NCI-H2227 (cell line): ENCODE measurements around the gene DIS3L2.
"Not testable (repeated sequence)": the region's sequence is repeated elsewhere in the genome, so short reads cannot be mapped to it uniquely, and the experiment has no call there.

ENCODE experiments used
- DNase-seq: peaks from one replicate; lab custom pipeline; 2025; ENCODE audit not compliant: unreplicated experiment; lab: John Stamatoyannopoulos, UW

Gene DIS3L2

GRCh38 chr2:232363064-232363783, 401.7 kb downstream of the DIS3L2 start:
- DNase-seq, result not testable (repeated sequence)

DNA sequence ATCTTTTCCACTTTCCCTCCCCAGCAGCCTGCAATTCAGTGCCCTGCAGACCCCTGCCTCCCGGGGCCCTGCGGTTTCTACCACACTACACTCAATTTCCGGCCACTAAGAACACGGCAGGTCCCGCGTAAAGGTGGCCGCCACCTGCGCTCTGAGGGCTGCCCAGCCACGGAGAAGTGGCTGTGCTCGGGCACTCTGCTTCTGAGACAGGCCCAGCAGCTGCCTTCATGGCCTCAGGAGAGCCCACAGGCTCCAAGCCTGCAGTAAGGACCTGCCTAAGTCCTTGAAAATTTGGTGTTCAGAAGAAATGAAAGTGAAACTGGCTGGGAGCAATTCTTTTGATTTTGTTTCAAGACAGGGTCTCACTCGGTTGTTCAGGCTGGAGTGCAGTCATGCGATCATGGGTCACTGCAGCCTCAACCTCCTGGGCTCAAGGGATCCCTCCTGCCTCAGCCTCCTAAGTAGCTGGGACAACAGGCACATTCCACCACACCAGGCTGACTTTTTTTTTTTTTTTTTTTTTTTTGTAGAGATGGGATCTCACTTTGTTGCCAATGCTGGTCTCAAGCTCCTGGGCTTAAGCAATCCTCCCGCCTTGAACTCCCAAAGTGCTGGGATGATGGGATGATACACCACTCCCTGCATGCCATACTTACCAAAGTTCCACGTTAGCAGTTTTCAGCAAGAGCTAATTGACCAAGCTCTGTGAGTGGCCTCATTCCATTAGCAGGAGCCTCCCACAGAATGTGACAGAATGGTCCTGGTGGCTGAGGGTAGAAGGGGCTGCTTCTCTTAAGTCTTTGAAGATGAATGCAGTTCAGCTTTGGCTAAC, 402.5 kb downstream of the DIS3L2 start:
- DNase-seq, result no peak

DNA sequence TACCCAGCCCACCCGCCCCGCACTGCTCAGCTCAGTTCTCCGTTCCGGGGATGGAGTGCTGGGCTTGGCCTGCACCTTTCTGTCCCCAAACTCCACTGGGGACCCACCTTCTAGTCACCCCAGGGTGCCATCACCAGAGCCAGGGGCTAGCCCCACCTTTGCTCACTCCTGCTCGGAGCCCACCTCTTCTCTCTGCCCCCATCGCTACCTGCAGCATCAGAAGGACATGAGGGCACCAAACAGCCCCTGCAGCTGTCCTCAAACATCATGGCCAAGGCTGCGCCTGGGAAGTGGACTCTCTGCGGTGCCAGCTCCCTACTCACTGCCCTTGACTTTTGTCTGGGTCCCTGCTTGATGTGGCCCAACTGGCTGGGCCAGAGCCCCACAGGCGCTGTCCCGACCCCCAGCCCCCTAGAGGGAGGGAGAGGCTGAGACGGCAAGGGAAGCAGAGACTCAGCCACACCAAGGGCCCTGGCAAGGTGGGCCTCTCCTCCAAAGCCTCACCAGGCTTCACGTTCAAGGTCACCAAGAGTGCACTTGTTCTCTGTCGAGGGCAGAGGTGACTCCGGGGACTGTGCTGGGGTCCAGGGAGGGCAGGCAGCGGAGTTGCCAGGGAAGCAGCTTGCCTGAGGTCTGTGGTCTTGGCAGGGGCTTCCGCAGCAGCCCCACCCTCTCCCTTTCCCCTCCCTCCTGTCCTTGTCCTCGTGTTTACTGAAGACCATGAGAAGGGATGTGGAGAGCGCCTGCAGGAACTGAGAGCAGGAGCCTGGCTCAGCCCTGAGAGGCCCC, 403.5 kb downstream of the DIS3L2 start:
- DNase-seq, result not testable (repeated sequence)

GRCh38 chr2:232365621-232366321, 404.3 kb downstream of the DIS3L2 start:
- DNase-seq, result no peak

DNA sequence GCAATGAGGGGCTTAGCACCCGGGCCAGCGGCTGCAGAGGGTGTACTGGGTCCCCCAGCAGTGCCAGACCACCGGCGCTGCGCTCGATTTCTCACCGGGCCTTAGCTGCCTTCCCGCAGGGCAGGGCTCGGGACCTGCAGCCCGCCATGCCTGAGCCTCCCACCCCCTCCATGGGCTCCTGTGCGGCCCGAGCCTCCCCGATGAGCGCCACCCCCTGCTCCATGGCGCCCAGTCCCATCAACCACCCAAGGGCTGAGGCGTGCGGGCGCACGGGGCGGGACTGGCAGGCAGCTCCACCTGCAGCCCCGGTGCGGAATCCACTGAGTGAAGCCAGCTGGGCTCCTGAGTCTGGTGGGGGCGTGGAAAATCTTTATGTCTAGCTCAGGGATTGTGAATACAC, 404.9 kb downstream of the DIS3L2 start:
- DNase-seq, result not testable (repeated sequence)

- no peak for DNase-seq
Observed at GRCh38 chr2:232367016-232367415, 405.5 kb downstream of the DIS3L2 start.

GRCh38 chr2:232367591-232368233, 406.2 kb downstream of the DIS3L2 start:
- DNase-seq, result no peak

DNA sequence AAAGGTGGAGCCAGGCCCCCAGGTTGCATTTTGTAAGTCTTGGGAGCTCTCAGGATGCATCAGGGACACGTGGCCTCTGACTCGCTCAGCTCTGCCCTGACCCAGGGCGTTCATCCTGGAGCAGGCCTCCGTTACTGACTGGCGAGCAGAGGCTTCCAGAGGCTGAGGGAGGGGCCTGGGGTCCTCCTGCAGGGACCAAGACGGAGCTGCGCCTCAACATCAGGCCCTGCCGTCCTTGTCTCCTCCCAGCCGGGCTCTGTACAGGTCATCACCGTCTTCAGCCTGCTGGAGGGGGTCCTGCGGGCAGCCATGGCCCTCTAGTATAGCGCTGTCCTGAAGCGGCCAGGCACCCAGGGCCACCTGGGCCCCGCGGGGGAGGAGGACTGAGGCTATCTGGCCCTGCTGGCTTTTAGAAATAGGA, 406.8 kb downstream of the DIS3L2 start:
- no peak for DNase-seq

DNA sequence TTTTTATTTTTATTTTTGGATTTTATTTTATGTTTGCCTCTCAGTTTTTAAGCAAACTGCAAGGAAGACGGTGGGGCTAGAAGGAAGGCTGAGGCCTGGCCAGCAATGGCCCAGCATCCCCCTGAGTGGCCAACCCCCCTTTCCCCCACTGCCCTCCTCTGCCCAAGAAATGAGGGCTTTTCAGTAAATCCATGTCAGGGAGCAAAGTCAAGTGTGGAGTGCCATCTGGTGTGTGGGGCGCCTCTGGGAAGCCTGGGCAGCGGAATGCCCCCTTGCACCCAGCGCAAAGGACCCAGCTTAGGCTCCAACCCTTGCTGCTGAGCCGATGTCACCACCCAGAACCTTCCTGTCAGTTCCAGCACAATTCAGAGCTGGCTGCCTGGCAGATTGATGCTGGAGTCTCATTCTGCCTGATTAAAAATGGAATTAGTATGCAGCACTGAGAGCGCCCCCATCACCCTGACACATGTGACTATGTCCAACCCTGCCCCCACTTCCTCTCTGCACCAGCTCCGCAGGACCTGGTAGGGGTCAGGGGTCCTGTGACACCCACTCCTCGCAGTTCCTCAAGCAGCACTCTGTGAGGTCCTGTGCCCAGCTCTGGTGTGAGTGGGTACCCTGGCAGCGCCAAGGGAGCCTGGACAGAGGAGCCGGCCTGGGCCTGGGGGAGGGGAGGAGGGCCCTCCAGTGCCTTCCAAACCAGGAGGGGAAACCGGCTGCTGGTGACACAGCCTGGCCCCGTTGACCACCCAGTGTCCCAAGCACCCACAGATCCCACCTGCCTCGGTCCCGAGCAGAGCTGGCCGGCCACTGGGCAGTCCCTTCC, 407.8 kb downstream of the DIS3L2 start:
- no peak for DNase-seq

DNA sequence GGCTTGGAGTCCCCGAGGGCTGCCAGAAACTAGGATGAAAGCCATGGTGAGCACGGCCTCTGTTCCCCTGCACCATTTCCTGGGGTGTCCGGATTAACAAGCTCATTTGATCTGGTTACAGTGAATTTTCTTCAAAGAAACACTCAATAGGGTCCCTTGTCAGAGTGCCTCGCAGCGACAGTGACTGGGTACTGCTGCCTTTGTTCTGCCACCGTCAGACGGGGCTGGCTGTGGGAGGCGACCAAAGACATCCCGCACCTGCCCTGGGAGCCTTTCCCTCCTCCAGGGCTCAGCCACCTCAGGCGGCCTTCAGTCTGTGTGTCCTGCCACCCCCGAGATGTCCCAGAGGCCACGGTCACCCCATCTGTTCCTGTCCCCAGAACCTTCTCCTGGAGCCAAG, 408.5 kb downstream of the DIS3L2 start:
- DNase-seq, result not testable (repeated sequence)

DNA sequence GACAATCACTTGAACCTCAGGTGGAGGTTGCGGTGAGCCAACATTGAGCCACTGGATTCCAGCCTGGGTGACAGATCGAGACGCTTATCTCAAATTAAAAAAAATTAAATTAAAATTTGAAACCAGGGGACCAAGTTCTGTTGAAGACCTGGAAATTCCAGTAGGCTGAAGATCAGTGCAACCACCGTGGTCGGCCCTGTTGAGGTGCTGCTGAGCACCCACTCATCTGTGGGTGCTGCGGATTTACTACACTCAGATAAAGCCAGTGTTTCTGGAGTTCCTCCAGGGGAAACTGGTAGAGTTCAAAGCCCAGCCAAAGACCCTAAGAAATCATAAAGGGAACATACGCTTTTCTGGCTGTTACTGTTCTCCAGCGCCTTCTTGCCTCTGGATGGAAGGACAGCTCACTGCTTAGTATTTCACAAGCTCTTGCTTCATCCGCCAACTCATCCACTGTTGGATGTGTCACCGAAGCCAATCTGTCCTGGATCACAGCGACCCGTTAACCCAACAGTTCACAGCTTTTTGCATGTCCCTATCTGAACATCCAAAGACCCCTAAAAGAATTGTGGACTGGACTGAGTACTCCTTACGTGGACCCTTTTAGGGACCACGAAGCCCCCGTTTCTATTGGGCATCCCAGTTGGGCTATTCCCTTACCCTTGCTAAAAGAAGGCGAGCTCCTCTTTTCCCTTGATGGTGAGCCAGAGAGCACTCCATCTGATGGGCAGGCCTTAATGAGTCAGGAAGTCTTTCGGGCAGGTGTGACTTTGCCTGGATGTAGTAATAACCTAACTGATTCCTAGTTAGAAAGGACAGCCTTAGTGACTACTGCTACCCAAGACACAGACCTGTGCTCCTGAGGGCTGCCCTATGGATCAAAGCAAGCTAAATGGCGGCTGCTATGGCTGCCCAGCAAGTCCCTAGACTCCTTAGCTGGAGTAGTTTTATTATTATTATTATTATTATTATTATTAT, 411.0 kb downstream of the DIS3L2 start:
- no peak for DNase-seq

DNA sequence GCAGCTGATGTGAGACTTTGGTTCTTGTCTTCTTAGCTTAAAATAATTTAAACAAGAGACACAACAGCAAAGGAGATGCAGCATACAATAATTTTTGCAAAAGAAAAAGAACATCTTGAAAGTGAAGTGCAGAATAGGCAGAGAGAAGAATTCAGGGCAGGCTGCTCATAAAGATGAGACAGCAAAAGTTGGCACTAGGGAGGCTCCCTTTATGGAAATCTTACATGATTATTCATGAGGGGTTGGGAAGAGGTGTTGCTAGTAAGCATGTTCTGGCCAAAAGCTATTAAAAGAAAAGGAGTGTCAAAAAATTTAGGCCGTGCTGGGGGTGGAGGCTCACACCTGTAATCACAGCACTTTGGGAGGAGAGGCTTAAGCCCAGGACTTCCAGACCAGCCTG, 412.8 kb downstream of the DIS3L2 start:
- no peak for DNase-seq

DNA sequence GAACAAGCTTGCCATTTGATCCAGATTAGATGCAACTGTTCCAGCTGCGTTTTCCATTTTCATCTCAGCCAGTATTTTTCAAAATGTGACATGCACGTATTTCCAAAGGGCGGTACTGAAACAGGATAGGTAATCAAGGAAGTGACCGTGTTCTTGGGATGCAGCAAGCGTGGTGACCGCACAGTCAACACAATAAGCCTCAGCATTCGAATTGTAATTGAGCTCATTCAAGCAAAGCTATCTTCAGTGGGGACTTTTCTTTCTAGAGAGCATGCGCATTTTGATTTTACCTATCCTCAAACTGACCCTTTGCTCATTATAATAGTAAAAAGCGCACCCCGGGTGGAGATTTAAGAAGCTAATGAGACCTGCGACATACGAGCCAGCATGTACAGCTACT, 413.7 kb downstream of the DIS3L2 start:
- no peak for DNase-seq

DNA sequence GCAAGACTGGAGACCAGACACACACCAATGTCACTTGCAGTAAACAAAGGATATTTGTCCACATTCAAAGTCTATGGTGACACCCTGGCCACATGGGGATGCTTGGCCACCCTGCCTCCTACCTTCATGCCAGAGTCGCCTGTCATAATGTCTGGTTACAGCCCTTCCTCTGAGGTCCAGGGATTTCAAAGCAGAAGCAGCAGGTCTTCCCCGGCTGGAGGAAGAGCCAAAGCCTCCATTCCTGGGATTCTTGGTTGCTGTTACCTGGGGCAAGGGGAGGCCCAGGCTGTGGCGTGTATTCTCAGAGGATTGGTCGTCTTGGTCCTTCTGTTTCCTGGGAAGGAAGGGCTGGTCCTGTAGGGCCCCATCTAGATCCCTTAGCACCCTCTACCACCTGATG, 414.7 kb downstream of the DIS3L2 start:
- no peak for DNase-seq

- no peak for DNase-seq
Observed at GRCh38 chr2:232376713-232377112, 415.2 kb downstream of the DIS3L2 start.

- no peak for DNase-seq
Observed at GRCh38 chr2:232377319-232377718, 415.8 kb downstream of the DIS3L2 start.

- DNase-seq, result no peak
Observed at GRCh38 chr2:232377841-232378734, 416.6 kb downstream of the DIS3L2 start.
